GM19035 (cell line): ENCODE results near the gene DUSP16.
"Not testable (repeated sequence)": the region's sequence is repeated elsewhere in the genome, so short reads cannot be mapped to it uniquely, and the experiment has no call there.

Source experiments
- ATAC-seq: cut with Tn5 transposase; IDR thresholded peaks from one replicate; pipeline ENCODE4 v1.9.1; 2021; ENCODE audit not compliant: unreplicated experiment

The DUSP16 gene

DNA sequence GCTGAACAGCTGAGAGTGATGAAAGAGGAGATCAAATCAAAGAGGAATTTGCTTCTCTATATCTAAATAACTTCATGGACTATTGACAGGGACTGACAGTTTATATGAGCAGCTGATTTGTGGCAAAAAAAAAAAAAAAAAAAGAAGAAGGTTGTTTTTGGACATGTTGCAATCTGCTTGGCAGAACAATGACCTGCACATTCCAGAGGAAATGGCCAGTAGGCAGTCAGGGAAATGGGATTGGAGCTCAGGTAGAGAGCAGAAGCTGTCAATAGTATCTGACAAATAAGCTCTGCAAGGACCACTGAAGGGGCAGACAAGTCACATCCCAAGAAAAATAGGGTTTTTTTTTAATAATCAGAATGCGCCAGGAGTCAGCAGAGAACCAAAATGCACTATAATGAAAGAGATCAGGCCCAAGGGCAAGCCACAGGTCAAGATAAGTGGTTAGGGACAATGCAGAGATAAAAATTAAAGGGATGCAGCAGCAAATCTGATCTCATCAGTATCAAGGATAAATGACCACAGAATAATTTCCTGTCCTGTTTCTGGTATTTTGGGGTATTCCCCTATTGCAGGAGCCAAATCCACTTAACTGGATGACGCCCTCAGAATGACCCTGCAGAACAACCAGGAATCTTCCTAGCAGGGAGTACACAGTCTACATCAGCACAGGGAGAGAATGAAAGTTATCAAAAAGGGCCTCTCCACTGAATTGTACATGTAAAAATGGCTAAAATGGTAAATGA is 22.6 kb upstream of the DUSP16 start:
- ATAC-seq = no peak

DNA sequence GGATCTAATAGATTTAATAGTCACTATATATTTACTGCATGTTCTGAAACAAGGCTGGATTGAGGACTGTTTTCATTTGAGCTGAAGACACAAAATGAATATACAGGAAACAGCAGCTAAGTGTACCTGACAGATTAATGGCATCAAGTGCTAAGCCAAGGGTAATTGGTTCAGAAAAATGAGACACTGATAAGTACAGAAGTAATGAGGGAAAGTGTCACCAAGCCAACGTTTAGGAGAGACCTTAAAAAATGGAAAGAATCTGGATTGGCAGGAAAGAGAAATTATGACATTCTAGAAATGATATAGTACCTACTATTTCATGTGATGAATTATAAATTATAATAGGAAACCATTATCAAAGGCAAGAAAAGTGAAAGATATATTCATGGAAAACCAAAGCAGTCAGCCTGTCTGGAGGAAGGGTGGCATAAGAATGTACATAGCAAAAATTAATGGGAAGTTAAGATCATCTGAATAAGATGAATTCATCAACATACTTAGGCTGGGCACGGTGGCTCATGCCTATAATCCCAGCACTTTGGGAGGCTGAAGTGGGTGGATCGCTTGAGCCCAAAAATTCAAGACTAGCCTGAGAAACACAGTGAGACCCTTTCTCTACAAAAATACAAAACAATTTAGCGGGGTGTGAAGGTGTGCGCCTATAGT is 21.0 kb upstream of the DUSP16 start:
- no peak for ATAC-seq

DNA sequence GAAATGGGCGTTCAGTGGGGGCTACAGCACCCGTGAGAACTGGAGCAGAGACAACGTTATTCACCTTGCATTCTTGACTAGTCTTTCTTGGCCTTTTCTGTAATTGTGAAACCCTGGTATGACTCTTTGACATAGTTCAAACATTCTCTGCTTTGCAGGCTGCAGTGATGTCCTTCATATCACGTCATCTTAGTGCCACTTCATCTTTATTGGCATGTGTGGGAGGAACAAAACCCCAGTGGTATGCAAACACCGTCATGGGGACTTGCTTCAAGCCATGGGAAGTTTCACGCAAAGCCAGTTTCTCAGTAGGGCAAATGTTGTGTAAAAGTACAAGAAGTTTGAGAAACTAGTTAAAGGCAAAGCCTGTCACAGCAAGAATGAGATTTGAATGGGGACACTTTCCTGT is 20.2 kb upstream of the DUSP16 start:
- peak; percentile 89 for ATAC-seq

DNA sequence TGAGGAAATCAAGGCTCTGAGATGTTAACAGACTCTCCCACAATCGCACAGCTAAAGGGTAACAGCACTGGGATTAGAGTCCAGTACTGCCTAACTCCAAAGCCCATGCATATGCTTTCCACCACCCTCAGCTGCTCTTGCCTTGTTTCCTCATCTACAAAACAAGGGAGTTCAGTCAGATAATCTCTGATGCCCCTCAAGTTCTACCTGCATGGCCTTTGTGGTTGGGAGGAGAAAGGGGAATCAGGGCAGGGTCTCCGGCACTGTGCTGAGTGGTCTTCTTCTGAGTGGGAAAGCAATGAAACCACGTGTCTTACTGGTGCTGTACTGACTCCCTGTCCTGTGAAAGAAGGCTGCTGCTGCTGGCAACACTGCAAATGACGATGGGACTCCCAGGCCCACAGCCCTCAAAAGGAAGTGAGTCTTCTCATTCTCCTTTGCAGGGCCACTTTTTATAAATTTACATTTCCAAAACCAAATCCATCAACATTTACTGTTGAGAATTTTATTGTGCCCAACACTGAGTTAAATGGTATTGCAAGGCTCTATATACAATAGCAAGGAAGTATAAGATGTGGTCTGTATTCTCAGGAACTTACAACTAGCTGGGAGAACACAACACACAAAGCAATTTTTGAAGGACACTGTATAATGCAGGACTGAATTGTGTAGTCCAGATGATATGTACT is 19.7 kb upstream of the DUSP16 start:
- ATAC-seq = peak; percentile 42

DNA sequence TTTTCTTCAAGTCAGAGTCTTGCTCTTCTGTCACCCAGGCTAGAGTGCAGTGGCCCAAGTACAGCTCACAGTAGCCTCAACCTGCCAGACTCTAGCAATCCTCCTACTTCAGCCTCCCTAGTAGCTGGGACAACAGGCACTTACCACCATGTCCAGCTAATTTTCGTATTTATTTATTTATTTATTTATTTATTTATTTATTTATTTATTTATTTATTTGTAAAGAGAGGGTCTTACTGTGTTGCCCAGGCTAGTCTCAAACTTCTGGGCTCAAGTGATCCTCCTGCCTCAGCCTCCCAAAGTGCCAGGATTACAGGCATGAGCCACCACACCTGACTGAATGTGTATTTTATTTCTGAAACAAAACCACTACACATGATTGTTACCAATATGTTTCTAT is 18.1 kb upstream of the DUSP16 start:
- not testable (repeated sequence) for ATAC-seq

DNA sequence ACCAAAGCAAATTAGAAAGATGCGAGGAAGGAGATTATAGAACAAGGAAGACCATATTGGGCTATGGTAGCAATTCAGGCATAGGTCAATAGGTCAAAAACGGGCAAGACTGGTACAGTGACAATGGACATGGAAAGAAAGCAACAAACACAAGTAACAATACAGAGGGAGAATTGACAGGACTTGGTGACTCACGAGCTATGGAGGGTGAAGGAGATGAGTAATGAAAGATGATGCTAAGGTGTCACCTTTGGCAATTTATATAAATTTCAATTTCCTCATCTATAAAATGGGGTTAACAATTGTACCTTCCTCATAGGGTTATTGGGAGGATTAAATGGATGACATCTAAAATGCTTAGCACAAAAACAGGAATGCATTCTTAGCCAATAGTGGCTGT is 15.1 kb upstream of the DUSP16 start:
- ATAC-seq = no peak

DNA sequence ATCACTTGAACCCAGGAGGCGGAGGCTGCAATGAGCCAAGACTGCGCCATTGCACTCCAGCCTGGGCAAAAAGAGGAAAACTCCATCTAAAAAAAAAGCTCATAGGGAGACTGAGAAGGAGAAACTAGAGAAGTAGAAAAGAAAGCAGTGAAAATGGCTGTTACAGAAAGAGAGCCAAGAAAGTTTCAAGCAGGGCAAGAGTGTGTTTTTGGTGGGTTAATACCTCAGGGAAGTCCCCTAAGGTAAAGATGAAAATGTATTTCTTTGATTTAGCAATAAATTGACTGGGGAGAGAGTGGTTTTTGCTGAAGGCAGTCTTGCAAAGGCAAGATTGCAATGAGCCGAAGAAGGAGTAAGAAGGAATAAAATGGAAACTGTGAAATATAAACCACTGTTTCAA is 10.0 kb upstream of the DUSP16 start:
- ATAC-seq = no peak

DNA sequence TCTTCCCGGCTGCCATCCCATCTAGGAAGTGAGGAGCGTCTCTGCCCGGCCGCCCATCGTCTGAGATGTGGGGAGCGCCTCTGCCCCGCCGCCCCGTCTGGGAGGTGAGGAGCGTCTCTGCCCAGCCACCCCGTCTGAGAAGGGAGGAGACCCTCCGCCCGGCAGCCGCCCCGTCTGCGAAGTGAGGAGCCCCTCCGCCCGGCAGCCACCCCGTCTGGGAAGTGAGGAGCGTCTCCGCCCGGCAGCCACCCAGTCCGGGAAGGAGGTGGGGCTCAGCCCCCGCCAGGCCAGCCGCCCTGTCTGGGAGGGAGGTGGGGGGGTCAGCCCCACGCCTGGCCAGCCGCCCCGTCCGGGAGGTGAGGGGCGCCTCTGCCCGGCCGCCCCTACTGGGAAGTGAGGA is 3.3 kb upstream of the DUSP16 start:
- ATAC-seq = not testable (repeated sequence)

DNA sequence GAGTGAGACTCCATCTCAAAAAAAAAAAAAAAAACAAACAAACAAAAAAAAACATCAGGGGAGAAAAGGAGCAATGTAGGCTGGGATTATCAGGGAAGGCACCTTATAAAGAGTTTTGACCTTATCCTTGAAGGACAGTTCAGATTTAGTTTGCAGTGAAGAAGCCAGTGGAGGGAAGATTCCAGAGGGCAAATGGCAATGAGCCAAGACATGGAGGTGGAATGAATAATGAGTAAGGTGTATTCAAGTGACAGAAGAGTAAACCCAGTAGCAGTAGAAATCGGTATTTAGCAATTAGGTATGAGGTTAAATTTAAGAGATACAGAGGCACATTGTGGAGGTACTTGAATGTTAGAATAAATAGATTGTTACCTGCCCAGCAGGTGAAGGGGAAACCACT is 2.2 kb upstream of the DUSP16 start:
- ATAC-seq = no peak

DNA sequence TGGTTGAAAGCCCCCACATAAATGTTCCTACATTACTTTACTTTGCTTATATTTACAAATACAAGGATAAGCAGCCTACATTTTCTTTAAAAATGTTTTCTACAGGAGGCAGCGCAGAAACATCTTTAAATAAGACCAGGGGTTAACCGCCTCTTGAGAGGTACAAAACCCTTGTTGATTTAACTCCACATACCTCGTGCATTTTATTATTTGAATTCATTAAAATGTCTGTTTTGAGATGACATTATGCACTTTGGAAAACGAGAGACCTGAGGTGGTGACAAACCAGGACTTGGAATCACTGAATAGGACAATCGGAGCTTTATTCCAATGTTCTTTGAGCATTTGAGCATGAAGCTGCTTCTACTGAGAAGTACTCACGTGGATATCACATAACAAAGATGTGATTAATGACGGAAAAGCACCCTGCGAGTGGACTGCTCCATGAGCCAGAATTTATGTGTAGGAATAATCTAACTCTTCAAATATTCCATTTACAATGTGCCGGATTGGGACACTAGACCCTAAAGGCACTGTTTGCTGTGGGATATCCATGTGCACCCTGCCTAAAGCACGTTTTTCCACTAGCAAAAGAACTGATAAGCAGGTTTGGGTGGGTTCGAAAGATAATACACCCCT is 746 bp upstream of the DUSP16 start:
- ATAC-seq = no peak

DNA sequence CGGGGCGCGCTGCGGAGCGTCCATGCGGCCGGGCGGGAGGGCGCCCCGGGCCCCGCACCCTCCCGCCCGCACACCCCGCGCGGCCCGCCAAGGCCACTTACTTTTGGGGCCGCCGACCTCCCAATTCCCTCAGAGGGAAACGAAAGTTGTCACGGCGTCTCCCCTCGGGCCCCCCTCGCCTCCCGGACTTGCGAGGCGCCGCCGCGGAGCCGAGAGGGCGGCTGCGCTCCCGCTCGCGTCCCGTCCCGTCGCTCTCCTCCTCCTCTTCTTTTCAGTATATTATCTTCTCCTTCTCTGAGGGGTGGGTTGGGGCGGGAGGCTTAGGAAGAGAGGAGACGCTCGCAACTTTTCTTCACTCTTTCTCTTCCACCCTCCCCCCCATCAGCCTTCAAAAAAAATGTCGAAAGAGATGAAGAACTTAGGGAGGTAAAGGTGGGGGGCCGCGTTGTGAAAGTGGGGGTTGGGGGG is 613 bp downstream of the DUSP16 start:
- no peak for ATAC-seq

DNA sequence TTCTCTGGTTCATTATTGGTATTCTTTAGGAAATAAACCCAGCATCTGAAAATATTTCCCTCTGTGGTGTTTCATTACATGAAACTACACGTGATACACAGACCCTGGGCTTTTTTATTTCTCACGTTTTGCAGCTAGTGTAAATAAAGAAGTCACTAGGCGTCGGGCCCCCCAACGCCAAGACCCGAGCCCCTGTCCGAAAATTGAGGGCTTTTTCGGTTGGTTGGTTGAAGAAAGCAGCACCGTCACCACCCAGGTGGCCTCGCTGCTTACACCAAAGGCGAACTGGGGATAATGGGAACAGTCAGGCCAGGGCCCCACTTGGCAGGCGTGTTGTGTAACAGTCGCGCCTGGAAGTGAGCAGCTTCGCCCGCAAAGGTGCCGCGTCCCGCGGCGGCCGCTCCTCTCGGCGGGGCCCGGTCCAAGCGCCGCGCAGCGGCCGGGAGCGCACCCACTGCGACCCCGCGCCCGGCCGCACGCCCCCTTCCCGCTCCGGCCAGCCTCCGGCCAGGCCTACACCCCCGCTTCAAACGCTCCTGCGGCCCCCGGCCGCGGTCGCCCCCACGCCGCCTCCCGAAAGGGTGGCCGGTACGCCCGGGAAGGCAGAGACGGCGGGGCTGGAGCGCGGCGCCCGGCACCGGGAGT is 1.2 kb downstream of the DUSP16 start:
- no peak for ATAC-seq

DNA sequence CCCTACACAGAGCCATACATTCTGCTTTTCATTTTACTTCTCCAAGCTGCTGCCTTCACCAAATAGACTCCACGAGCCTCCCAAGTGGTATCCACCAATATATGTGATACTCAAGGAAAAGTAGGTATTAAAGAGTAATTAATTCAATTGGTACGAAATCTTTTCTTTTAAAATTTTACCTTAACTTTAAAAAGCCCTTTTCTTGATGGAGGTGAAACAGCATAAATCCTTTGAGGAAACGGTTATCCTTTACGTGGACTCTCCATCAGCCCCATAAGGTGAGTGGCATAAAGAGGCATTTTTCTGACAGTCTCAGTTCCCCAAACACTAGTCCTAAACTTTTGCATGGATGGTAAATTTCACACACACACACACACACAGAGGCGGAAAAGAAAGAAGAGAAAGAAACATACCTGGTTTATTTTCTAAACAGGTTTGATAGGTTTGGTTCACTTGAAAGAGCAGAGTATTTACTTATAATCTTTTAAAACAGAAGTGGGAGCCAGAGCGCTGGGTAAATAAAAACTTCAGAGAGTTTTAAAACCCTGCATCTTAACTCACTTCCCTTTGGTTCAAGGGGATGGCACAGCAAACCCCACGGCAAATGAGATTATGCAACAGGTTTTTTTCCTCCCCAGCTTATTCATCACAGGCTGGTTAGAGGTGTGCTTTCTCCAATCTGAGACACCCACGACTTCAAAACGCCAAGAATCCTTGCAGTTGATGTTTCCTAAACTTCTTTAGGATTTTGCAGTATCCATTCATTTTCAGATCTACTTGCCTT is 1.9 kb downstream of the DUSP16 start:
- peak; percentile 32 for ATAC-seq

DNA sequence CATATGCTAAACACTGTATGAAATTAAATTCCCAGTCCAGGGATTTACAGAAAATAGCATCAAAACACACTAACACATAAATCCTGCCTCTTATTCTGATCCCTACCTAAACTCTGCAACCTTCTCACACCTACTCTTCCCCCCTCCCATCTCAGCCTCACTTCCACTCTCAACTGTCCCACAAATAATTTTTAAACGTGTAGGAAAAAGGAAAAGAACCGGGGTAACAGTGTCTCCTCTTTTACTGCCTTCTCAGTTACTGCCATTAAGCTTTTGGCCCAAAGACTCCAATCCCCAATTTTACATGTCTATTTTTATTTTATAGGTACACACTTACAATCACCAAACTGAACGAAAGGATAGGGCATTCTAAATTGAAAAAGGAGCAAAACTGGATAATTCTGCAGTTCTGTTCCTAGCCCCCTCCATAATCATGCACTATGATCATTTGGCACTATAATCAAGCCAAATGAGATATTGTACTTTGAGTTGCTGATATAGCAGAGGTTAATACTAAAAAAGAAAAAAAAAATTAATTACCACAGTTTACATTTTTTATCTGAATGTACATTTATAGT is 2.9 kb downstream of the DUSP16 start:
- ATAC-seq = no peak

DNA sequence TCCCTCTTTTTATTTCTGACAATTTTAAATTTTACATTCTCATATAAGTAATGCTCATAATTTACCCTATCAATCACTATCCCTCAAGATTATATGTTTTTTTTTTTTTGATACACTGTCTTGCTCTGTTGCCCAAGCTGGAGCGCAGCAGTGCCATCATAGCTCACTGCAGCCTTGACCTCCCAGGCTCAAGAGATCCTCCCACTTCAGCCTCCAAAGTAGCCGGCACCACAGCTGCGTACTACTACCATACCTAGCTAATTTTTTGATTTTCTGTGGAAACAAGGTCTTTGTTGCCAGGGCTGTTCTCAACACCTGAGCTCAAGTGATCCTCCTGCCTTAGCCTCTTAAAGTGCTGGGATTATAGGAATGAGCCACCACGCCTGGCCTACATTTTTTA is 4.4 kb downstream of the DUSP16 start:
- no peak for ATAC-seq

DNA sequence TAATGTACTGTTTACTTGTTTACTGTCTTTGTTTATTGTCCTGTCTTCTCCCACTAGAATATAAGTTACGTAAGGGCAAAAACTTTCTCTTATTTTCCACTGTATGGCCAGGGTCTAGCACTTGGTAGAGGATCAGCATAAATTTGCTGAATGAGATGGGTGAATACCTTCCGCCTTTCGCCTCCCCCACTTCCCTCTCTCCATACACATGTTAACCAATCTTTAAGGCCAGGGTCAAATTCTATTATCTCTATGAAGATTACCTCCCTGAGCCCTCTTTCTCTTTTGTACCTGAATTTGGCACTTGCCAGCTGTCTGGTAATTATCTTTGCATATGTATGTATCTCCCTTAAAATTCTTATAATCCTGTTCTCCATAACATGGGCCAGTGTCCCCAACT is 4.9 kb downstream of the DUSP16 start:
- ATAC-seq = no peak

DNA sequence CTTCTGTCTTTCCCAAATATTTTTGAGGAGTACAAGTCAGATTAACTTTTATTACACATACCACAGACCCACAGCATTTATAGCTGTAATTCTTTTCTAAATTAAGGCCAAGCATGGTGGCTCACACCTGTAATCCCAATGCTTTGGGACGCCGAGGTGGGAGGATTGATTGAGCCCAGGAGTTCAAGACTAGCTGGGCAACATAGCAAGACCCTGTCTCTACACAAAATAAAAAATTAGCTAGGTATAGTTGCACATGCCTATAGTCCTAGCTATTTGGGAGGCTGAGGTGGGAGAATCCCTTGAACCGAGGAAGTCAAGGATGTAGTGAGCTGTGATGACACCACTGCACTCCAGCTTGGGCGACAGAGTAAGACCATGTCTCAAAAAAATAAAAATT is 7.0 kb downstream of the DUSP16 start:
- ATAC-seq = no peak

DNA sequence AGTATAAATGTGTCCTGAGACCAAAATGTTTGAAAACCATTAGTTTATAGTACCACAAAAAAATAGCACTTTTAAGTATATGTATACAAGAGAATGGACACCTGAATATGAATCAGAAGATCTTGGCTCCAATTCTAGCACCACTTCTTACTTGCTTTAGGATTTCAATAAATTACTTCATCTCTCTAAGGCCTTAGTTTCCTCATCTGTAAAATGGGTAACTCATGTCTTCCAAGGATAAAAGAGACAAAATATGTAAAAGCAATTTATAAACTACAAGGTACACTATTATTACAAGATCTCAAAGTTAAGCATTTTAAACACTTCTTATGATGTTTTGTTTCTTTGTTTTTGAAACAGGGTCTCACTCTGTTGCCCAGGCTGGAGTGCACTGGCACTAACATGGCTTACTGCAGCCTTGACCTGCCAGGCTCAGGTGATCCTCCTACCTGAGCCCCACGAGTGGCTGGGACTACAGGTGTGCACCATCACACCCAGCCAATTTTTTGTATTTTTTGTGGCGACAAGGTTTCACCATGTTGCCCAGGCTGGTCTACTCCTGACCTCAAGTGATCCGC is 9.4 kb downstream of the DUSP16 start:
- ATAC-seq = no peak

DNA sequence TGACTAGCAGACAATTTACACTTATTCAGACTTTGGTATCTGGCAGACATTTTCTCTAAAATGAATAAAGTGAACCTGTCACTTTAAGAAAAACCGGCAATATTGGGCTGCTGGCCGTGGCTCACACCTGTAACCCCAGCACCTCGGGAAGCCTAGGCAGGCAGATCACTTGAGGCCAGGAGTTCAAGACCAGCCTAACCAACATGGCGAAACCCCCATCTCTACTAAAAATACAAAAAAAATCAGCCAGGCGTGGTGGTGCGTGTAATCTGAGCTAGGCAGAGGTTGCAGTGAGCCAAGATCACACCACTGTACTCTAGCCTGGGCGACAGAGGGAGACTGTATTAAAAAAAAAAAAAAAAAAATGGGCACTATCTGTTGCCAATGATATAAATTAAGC is 11.5 kb downstream of the DUSP16 start:
- no peak for ATAC-seq

DNA sequence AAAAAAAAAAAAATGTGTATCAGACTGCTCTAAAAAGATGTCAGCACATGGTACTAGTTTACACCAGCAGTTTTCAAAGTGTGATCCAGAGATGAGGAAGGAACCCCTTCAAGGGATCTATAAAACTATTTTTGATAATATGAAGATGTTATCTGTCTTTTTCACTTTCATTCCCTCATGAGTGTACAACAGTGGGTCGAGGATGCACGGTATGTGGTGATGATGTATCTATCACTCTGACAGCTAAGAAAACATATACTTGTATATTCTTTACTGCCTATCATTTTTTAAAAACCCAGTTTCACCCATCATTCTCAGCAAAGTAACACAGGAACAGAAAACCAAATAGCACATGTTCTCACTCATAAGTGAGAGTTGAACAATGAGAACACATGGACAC is 12.4 kb downstream of the DUSP16 start:
- ATAC-seq = no peak
